ENCODE results near the gene RBBP4.

DNA sequence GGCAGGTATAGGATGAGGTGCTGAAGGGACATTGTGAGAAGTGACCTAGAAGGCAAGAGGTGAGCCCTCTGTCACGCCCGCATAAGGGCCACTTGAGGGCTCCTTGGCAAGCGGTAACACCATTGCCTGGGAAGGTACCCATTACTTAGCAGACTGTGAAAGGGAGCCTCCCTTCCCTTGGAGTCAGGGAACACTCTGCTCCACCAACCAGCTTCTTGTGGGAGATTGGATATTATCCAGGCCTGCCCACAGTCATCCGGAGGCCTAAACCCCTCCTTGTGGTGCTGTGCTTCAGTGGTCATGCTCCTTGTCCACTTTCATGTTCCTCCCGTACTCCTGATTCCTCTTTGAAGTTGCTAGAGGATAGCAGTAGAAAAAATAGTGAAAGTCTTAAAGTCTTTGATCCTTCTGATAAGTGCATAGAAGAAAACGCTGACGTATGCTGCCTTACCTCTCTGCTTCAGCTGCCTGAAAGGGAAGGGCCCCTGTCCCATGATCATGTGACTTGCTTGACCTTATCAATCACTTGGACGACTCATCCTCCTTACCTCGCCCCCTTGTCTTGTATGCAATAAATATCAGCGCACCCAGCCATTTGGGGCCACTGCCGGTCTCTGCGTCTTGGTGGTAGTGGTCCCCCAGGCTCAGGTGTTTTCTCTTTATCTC, 16.0 kb downstream of the RBBP4 start:
- TF ChIP-seq, protein P1, sequence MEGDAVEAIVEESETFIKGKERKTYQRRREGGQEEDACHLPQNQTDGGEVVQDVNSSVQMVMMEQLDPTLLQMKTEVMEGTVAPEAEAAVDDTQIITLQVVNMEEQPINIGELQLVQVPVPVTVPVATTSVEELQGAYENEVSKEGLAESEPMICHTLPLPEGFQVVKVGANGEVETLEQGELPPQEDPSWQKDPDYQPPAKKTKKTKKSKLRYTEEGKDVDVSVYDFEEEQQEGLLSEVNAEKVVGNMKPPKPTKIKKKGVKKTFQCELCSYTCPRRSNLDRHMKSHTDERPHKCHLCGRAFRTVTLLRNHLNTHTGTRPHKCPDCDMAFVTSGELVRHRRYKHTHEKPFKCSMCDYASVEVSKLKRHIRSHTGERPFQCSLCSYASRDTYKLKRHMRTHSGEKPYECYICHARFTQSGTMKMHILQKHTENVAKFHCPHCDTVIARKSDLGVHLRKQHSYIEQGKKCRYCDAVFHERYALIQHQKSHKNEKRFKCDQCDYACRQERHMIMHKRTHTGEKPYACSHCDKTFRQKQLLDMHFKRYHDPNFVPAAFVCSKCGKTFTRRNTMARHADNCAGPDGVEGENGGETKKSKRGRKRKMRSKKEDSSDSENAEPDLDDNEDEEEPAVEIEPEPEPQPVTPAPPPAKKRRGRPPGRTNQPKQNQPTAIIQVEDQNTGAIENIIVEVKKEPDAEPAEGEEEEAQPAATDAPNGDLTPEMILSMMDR (IDR thresholded peaks at IDR 0.05) = no peak
- TF ChIP-seq POLR2AphosphoS5 (IDR thresholded peaks at IDR 0.05) = no peak

Data from suprapubic skin (tissue), 3 donors.